Osteoblast (primary cell): ENCODE measurements around the gene KLRF2. TPM values are rescaled to one million over a fixed set of nuclear protein-coding genes. Genes with fewer than 3 reads are reported as not detected.

Experiments used
- DNase-seq: peaks from one replicate; pipeline ENCODE4 v3.0.0; 2011; ENCODE audit warnings: low spot score, mixed read lengths; ENCODE audit not compliant: insufficient read length; ENCODE audit errors: missing footprints
- H2AFZ ChIP-seq: 2 replicates; pipeline ENCODE4 v1.6.0; 2011; ENCODE audit warnings: mild to moderate bottlenecking, low read length
- H3K27ac ChIP-seq: 2 replicates; pipeline ENCODE4 v1.5.1; 2011; ENCODE audit warnings: mild to moderate bottlenecking, low read depth, low read length, moderate library complexity
- H3K27me3 ChIP-seq: 2 replicates; pipeline ENCODE4 v1.6.0; 2012; ENCODE audit warnings: mild to moderate bottlenecking, control low read depth, inconsistent platforms, low read length, moderate library complexity; ENCODE audit not compliant: insufficient read depth
- H3K36me3 ChIP-seq: 2 replicates; pipeline ENCODE4 v1.5.1; 2011; ENCODE audit warnings: mild to moderate bottlenecking, low read length, control low read depth, moderate library complexity; ENCODE audit not compliant: insufficient read depth
- H3K4me1 ChIP-seq: 2 replicates; pipeline ENCODE4 v1.5.1; 2011; ENCODE audit warnings: mild to moderate bottlenecking, low read length, control low read depth, moderate library complexity; ENCODE audit not compliant: insufficient read depth
- H3K4me2 ChIP-seq: 2 replicates; pipeline ENCODE4 v1.6.0; 2011; ENCODE audit warnings: mild to moderate bottlenecking, low read length; ENCODE audit not compliant: insufficient read depth
- H3K4me3 ChIP-seq: fragments of 200-600 bp; sonication (generic); 3 replicates; pipeline ENCODE4 v1.5.1; 2012; ENCODE audit warnings: mild to moderate bottlenecking, low read length, inconsistent platforms; ENCODE audit not compliant: insufficient read depth
- H3K79me2 ChIP-seq: 2 replicates; pipeline ENCODE4 v1.6.0; 2012; ENCODE audit warnings: mild to moderate bottlenecking, low read length, control low read depth, inconsistent platforms; ENCODE audit not compliant: insufficient read depth
- H3K9me3 ChIP-seq: 2 replicates; pipeline ENCODE4 v1.5.1; 2011; ENCODE audit warnings: low read depth, low read length, control low read depth
- H4K20me1 ChIP-seq: 2 replicates; pipeline ENCODE4 v1.6.0; 2012; ENCODE audit warnings: mild to moderate bottlenecking, low read length, control low read depth; ENCODE audit not compliant: insufficient read depth
- CTCF ChIP-seq: IDR thresholded peaks from 2 replicates; pipeline ENCODE4 v1.5.1; 2011; ENCODE audit warnings: mild to moderate bottlenecking, low read depth, low read length, moderate library complexity; ENCODE audit errors: extremely low read depth
- total RNA-seq: library from RNA; depleted of rRNA; stranded (reverse); fragments of >200 nt; gene quantifications from 2 replicates; pipeline ENCODE4 v1.2.3, GENCODE V29; 2012

Gene KLRF2
- total RNA-seq, 1 donor, result not detected

GRCh38 chr12:9906873-9907272 is 25.6 kb downstream of the KLRF2 start:
- Histone ChIP-seq H4K20me1 (no peaks in the 10 kb centered on the region), H3K27ac (no peak overlapping the region), H3K4me2 (no peak overlapping the region), H3K4me1 (no peaks in the 10 kb centered on the region), H3K79me2 (no peaks in the 10 kb centered on the region), H2AFZ (no peak overlapping the region), H3K4me3 (no peak overlapping the region), H3K27me3 (no peaks in the 10 kb centered on the region), H3K36me3 (no peaks in the 10 kb centered on the region), H3K9me3 (peaks cover 5% of the 10 kb centered on the region)
- DNase-seq, result no peak
- no peak for TF ChIP-seq CTCF

- Histone ChIP-seq H3K27me3 (no peaks in the 10 kb centered on the region), H3K79me2 (no peaks in the 10 kb centered on the region), H2AFZ (no peak overlapping the region), H3K4me1 (no peaks in the 10 kb centered on the region), H3K4me3 (no peak overlapping the region), H3K27ac (no peak overlapping the region), H3K9me3 (peaks cover 5% of the 10 kb centered on the region), H4K20me1 (no peaks in the 10 kb centered on the region), H3K4me2 (no peak overlapping the region), H3K36me3 (no peaks in the 10 kb centered on the region)
- no peak for TF ChIP-seq CTCF
- no peak for DNase-seq
Observed at GRCh38 chr12:9907769-9908168, 26.5 kb downstream of the KLRF2 start.

GRCh38 chr12:9908350-9908749 is 27.1 kb downstream of the KLRF2 start:
- H3K4me1 ChIP-seq, result no peaks in the 10 kb centered on the region
- no peaks in the 10 kb centered on the region for H4K20me1 ChIP-seq
- H3K79me2 ChIP-seq, result no peaks in the 10 kb centered on the region
- DNase-seq, result no peak
- no peaks in the 10 kb centered on the region for H3K36me3 ChIP-seq
- no peak overlapping the region for H3K4me2 ChIP-seq
- no peaks in the 10 kb centered on the region for H3K27me3 ChIP-seq
- TF ChIP-seq CTCF, result no peak
- H2AFZ ChIP-seq, result no peak overlapping the region
- peaks cover 5% of the 10 kb centered on the region for H3K9me3 ChIP-seq
- no peak overlapping the region for H3K4me3 ChIP-seq
- H3K27ac ChIP-seq, result no peak overlapping the region

- no peak overlapping the region for H2AFZ ChIP-seq
- H3K36me3 ChIP-seq, result no peaks in the 10 kb centered on the region
- no peaks in the 10 kb centered on the region for H3K4me1 ChIP-seq
- H4K20me1 ChIP-seq, result no peaks in the 10 kb centered on the region
- H3K79me2 ChIP-seq, result no peaks in the 10 kb centered on the region
- no peak overlapping the region for H3K4me3 ChIP-seq
- no peak overlapping the region for H3K4me2 ChIP-seq
- H3K27ac ChIP-seq, result no peak overlapping the region
- TF ChIP-seq CTCF, result no peak
- H3K9me3 ChIP-seq, result peaks cover 5% of the 10 kb centered on the region
- no peak for DNase-seq
- H3K27me3 ChIP-seq, result no peaks in the 10 kb centered on the region
Observed at GRCh38 chr12:9909724-9910123, 28.4 kb downstream of the KLRF2 start.
